ENCODE measurements around the gene SOD3. TPM values are rescaled to one million over a fixed set of nuclear protein-coding genes. Genes with fewer than 3 reads are reported as not detected.

Gene SOD3
- total RNA-seq, 1 experiment from 2014 or later = not detected

- H3K27me3 Mint-ChIP-seq (ENCODE audit: insufficient read depth, unreplicated experiment) = no peaks in the 10 kb centered on the region
- POLR2A ChIA-PET = no interaction called here
- intact Hi-C loops (cut with micrococcal nuclease) = no loop called here
- BruUV-seq (replicated peaks) = no TSS peak
- H3K4me1 Mint-ChIP-seq (ENCODE audit: insufficient read depth, unreplicated experiment) = no peaks in the 10 kb centered on the region
- no peak overlapping the region for H3K4me3 Mint-ChIP-seq (ENCODE audit: unreplicated experiment)
- CTCF ChIA-PET = no interaction called here
- DNase-seq (ENCODE audit: unreplicated experiment) = no peak
- no peak for TF ChIP-seq CTCF (IDR thresholded peaks at IDR 0.05; ENCODE audit: unreplicated experiment)
- H3K36me3 Mint-ChIP-seq (ENCODE audit: insufficient read depth, unreplicated experiment) = no peaks in the 10 kb centered on the region
- no peaks in the 10 kb centered on the region for H3K9me3 Mint-ChIP-seq (ENCODE audit: unreplicated experiment)
- H3K27ac Mint-ChIP-seq (ENCODE audit: low read depth, unreplicated experiment) = no peak overlapping the region
Measured at GRCh38 chr4:24840826-24841543, 45.6 kb downstream of the SOD3 start.

GRCh38 chr4:24842356-24842755 is 47.0 kb downstream of the SOD3 start:
- DNase-seq (ENCODE audit: unreplicated experiment) = no peak
- CTCF ChIA-PET = no interaction called here
- Mint-ChIP-seq H3K9me3 (ENCODE audit: unreplicated experiment) (no peaks in the 10 kb centered on the region), H3K4me3 (ENCODE audit: unreplicated experiment) (no peak overlapping the region), H3K27me3 (ENCODE audit: insufficient read depth, unreplicated experiment) (no peaks in the 10 kb centered on the region), H3K4me1 (ENCODE audit: insufficient read depth, unreplicated experiment) (no peaks in the 10 kb centered on the region), H3K36me3 (ENCODE audit: insufficient read depth, unreplicated experiment) (no peaks in the 10 kb centered on the region), H3K27ac (ENCODE audit: low read depth, unreplicated experiment) (no peak overlapping the region)
- no peak for TF ChIP-seq CTCF (IDR thresholded peaks at IDR 0.05; ENCODE audit: unreplicated experiment)
- POLR2A ChIA-PET = interaction anchor here (0.6 to 0.7 kb wide), 2 partner anchors 32 to 420 kb away, joined by 3 to 4 read pairs; no protein-coding TSS in a partner anchor
- BruUV-seq (replicated peaks) = no TSS peak
- intact Hi-C loops (cut with micrococcal nuclease) = no loop called here

GRCh38 chr4:24843096-24843495 is 47.7 kb downstream of the SOD3 start:
- ChIA-PET POLR2A (interaction anchor here (0.6 to 0.7 kb wide), 2 partner anchors 32 to 420 kb away, joined by 3 to 4 read pairs; no protein-coding TSS in a partner anchor), CTCF (no interaction called here)
- no peak overlapping the region for H3K27ac Mint-ChIP-seq (ENCODE audit: low read depth, unreplicated experiment)
- H3K27me3 Mint-ChIP-seq (ENCODE audit: insufficient read depth, unreplicated experiment) = no peaks in the 10 kb centered on the region
- TF ChIP-seq CTCF (IDR thresholded peaks at IDR 0.05; ENCODE audit: unreplicated experiment) = no peak
- BruUV-seq (replicated peaks) = no TSS peak
- H3K36me3 Mint-ChIP-seq (ENCODE audit: insufficient read depth, unreplicated experiment) = no peaks in the 10 kb centered on the region
- H3K4me3 Mint-ChIP-seq (ENCODE audit: unreplicated experiment) = no peak overlapping the region
- DNase-seq (ENCODE audit: unreplicated experiment) = no peak
- no peaks in the 10 kb centered on the region for H3K4me1 Mint-ChIP-seq (ENCODE audit: insufficient read depth, unreplicated experiment)
- H3K9me3 Mint-ChIP-seq (ENCODE audit: unreplicated experiment) = no peaks in the 10 kb centered on the region
- intact Hi-C loops (cut with micrococcal nuclease) = no loop called here

- ChIA-PET POLR2A (no interaction called here), CTCF (no interaction called here)
- BruUV-seq (replicated peaks) = no TSS peak
- no peak for TF ChIP-seq CTCF (IDR thresholded peaks at IDR 0.05; ENCODE audit: unreplicated experiment)
- H3K4me1 Mint-ChIP-seq (ENCODE audit: insufficient read depth, unreplicated experiment) = no peaks in the 10 kb centered on the region
- H3K9me3 Mint-ChIP-seq (ENCODE audit: unreplicated experiment) = no peaks in the 10 kb centered on the region
- intact Hi-C loops (cut with micrococcal nuclease) = no loop called here
- H3K27me3 Mint-ChIP-seq (ENCODE audit: insufficient read depth, unreplicated experiment) = no peaks in the 10 kb centered on the region
- DNase-seq (ENCODE audit: unreplicated experiment) = no peak
- H3K27ac Mint-ChIP-seq (ENCODE audit: low read depth, unreplicated experiment) = no peak overlapping the region
- no peak overlapping the region for H3K4me3 Mint-ChIP-seq (ENCODE audit: unreplicated experiment)
- H3K36me3 Mint-ChIP-seq (ENCODE audit: insufficient read depth, unreplicated experiment) = peaks cover 5% of the 10 kb centered on the region
Measured at GRCh38 chr4:24845132-24845531, 49.8 kb downstream of the SOD3 start.
